ENCODE measurements around the gene NPHP4. TPM values are rescaled to one million over a fixed set of nuclear protein-coding genes. Genes with fewer than 3 reads are reported as not detected.

Gene NPHP4
- total and polyA plus RNA-seq, 10 of the 15 experiments (the other 5 are each of a cell fraction or from before 2014, with no cell fraction given): 0.16 to 10.5 (median 3.1) TPM

DNA sequence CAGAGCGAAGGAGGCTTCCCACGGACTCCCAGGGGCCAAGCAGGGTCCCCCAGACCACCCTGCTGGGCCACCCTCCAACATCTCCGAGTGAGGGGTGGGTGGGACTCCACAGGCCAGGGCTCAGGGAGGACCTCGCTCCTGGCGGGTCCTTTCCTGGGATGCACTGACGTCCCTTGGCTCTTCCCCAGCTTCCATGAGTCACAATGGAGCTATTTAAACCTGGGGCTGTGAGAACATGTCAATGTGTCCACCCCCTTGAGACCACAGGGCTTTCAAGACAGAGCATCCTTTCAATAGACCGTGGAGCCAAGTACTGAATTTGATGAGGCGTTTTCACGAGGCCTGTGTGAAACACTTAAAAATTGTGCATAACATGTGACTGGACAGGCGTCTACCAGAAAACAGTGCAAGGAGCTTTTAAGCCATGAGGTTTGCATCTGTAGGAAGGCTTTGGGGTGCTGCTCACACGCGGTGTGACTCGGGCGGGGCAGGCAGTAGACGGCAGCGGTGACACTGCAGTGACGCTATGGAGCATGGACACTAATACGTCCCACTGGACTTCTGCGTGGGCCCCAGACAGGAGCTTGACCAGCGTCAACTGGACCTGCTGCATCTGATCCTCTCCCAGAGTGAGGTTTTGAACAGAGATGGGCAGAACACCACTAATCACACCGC, 24.1 kb upstream of the NPHP4 start:
- 94% methylated on average over 21 of the region's 21 CpGs for WGBS (ENCODE audit: insufficient coverage, insufficient replicate concordance, low lambda C conversion rate, missing lambda C conversion rate)
- no peak for ATAC-seq
- CTCF ChIA-PET: interaction anchor here (1.0 kb wide), 1 partner anchor 22 kb away, joined by 3 read pairs; no protein-coding TSS in a partner anchor

More for the DNA sequence above, 24.1 kb upstream of the NPHP4 start:
- BruUV-seq (replicated peaks): no TSS peak
- DNase-seq (ENCODE audit: low read depth, low spot score): no peak
- no peak overlapping the region for H3K9ac ChIP-seq (ENCODE audit: control insufficient read depth, insufficient read depth, low read length)
- ChIA-PET RAD21 (ENCODE audit: unreplicated experiment) (no interaction called here), POLR2A (no interaction called here), SMC1A (ENCODE audit: uncharacterized antibody, unreplicated experiment) (interaction anchor here (1.1 kb wide), 1 partner anchor 16 kb away, joined by 4 read pairs; no protein-coding TSS in a partner anchor)
- H3K36me3 ChIP-seq (ENCODE audit: control insufficient read depth in 2 of 2, insufficient read depth in 2 of 2, low read length in 1 of 2): no peaks in the 10 kb centered on the region; a peak in 1 of 4 replicates
- H3K27me3 ChIP-seq (replicated peaks in 1 of 2; ENCODE audit: control insufficient read depth in 2 of 2, insufficient read depth in 2 of 2, low read length in 1 of 2): no peaks in the 10 kb centered on the region
- no peak for FAIRE-seq
- TF ChIP-seq ZBED1 (IDR thresholded peaks at IDR 0.05; ENCODE audit: borderline replicate concordance) (no peak), TCF7 (IDR thresholded peaks at IDR 0.05; ENCODE audit: borderline replicate concordance) (no peak), TCF3 (IDR thresholded peaks at IDR 0.05; ENCODE audit: borderline replicate concordance, insufficient read depth, low read depth, low read length) (no peak), KAT2A (conservative IDR thresholded peaks at IDR 0.05; ENCODE audit: control insufficient read depth, low read depth, low read length) (no peak), ASH2L (IDR thresholded peaks at IDR 0.05; ENCODE audit: borderline replicate concordance, low read depth) (no peak), SP1 (IDR thresholded peaks at IDR 0.05; ENCODE audit: low read depth, low read length) (no peak), BCL11A (IDR thresholded peaks at IDR 0.05; ENCODE audit: low read depth, low read length) (no peak), RAD51 (IDR thresholded peaks at IDR 0.05) (no peak)
- TF ChIP-seq, protein P1, sequence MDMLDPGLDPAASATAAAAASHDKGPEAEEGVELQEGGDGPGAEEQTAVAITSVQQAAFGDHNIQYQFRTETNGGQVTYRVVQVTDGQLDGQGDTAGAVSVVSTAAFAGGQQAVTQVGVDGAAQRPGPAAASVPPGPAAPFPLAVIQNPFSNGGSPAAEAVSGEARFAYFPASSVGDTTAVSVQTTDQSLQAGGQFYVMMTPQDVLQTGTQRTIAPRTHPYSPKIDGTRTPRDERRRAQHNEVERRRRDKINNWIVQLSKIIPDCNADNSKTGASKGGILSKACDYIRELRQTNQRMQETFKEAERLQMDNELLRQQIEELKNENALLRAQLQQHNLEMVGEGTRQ (IDR thresholded peaks at IDR 0.05; ENCODE audit: borderline replicate concordance, low read depth, low read length): no peak
- TF ChIP-seq, protein P2, sequence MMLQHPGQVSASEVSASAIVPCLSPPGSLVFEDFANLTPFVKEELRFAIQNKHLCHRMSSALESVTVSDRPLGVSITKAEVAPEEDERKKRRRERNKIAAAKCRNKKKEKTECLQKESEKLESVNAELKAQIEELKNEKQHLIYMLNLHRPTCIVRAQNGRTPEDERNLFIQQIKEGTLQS (IDR thresholded peaks at IDR 0.05; ENCODE audit: borderline replicate concordance, extremely low read depth, low read depth, low read length): no peak
- TF ChIP-seq, protein P3, sequence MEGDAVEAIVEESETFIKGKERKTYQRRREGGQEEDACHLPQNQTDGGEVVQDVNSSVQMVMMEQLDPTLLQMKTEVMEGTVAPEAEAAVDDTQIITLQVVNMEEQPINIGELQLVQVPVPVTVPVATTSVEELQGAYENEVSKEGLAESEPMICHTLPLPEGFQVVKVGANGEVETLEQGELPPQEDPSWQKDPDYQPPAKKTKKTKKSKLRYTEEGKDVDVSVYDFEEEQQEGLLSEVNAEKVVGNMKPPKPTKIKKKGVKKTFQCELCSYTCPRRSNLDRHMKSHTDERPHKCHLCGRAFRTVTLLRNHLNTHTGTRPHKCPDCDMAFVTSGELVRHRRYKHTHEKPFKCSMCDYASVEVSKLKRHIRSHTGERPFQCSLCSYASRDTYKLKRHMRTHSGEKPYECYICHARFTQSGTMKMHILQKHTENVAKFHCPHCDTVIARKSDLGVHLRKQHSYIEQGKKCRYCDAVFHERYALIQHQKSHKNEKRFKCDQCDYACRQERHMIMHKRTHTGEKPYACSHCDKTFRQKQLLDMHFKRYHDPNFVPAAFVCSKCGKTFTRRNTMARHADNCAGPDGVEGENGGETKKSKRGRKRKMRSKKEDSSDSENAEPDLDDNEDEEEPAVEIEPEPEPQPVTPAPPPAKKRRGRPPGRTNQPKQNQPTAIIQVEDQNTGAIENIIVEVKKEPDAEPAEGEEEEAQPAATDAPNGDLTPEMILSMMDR (IDR thresholded peaks at IDR 0.05 in 2 of 3, conservative IDR thresholded peaks at IDR 0.05 in 1 of 3; ENCODE audit: control insufficient read depth in 2 of 3, extremely low read depth in 1 of 3, insufficient read depth in 1 of 3, low read depth in 3 of 3, low read length in 3 of 3): no peak
- TF ChIP-seq, protein P4, sequence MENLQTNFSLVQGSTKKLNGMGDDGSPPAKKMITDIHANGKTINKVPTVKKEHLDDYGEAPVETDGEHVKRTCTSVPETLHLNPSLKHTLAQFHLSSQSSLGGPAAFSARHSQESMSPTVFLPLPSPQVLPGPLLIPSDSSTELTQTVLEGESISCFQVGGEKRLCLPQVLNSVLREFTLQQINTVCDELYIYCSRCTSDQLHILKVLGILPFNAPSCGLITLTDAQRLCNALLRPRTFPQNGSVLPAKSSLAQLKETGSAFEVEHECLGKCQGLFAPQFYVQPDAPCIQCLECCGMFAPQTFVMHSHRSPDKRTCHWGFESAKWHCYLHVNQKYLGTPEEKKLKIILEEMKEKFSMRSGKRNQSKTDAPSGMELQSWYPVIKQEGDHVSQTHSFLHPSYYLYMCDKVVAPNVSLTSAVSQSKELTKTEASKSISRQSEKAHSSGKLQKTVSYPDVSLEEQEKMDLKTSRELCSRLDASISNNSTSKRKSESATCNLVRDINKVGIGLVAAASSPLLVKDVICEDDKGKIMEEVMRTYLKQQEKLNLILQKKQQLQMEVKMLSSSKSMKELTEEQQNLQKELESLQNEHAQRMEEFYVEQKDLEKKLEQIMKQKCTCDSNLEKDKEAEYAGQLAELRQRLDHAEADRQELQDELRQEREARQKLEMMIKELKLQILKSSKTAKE (IDR thresholded peaks at IDR 0.05; ENCODE audit: low read depth, poor library complexity, severe bottlenecking): no peak
- in situ Hi-C loops (cut with MboI): no loop called here
- no peak overlapping the region for H3K27ac ChIP-seq (ENCODE audit: control insufficient read depth, insufficient read depth)
- no peak overlapping the region for H3K4me2 ChIP-seq (ENCODE audit: control insufficient read depth, insufficient read depth)
- no peaks in the 10 kb centered on the region for H3K79me2 ChIP-seq (ENCODE audit: control insufficient read depth, insufficient read depth, low read length)
- intact Hi-C loops (cut with micrococcal nuclease; ENCODE audit: unreplicated experiment): no loop called here
- no peak overlapping the region for H3K4me3 ChIP-seq
- no peaks in the 10 kb centered on the region for H3K4me1 ChIP-seq (ENCODE audit: control insufficient read depth, insufficient read depth, low read length)
- no peak overlapping the region for H2AFZ ChIP-seq (ENCODE audit: control insufficient read depth, low read depth, low read length)
- H3K9me3 ChIP-seq (replicated peaks; ENCODE audit: control insufficient read depth, insufficient read depth, low read length): no peaks in the 10 kb centered on the region
- no peaks in the 10 kb centered on the region for H4K20me1 ChIP-seq (ENCODE audit: control insufficient read depth, insufficient read depth)

Data from GM12878 (cell line).